Islet of Langerhans (tissue), 1 donor: ENCODE results near the gene NCDN.
"Not testable (repeated sequence)": the region's sequence is repeated elsewhere in the genome, so short reads cannot be mapped to it uniquely, and the experiment has no call there.

Source experiments
- FAIRE-seq: peaks from one replicate; lab custom pipeline; 2011; peaks lifted over from hg19 to GRCh38; lab: Jason Lieb, UNC

Gene NCDN

GRCh38 chr1:35569936-35570335, 12.3 kb downstream of the NCDN start:
- no peak for FAIRE-seq

- FAIRE-seq: no peak
These were observed 13.1 kb downstream of the NCDN start for GRCh38 chr1:35570589-35571137.

GRCh38 chr1:35571263-35571662, 13.7 kb downstream of the NCDN start:
- FAIRE-seq: no peak

- FAIRE-seq: no peak
These were observed 14.7 kb downstream of the NCDN start for GRCh38 chr1:35572296-35572695.

- FAIRE-seq: no peak
These were observed 15.9 kb downstream of the NCDN start, which contains the start of gene TFAP2E for GRCh38 chr1:35573198-35574124. Gene TFAP2E, plus strand, starts transcription at chr1:35573314. Its CDS starts 264 bp downstream, at chr1:35573578.

- no peak for FAIRE-seq
These were observed 16.6 kb downstream of the NCDN start for GRCh38 chr1:35574125-35574654.

- no peak for FAIRE-seq
These were observed 17.2 kb downstream of the NCDN start for GRCh38 chr1:35574655-35575415.

GRCh38 chr1:35575416-35575958, 17.9 kb downstream of the NCDN start:
- no peak for FAIRE-seq

- no peak for FAIRE-seq
These were observed 18.6 kb downstream of the NCDN start for GRCh38 chr1:35576061-35576765.

GRCh38 chr1:35576766-35577070, 19.1 kb downstream of the NCDN start:
- FAIRE-seq: not testable (repeated sequence)

GRCh38 chr1:35577071-35577998, 19.7 kb downstream of the NCDN start:
- FAIRE-seq: no peak

- no peak for FAIRE-seq
These were observed 23.4 kb downstream of the NCDN start for GRCh38 chr1:35580949-35581388.

GRCh38 chr1:35581621-35582020, 24.0 kb downstream of the NCDN start:
- not testable (repeated sequence) for FAIRE-seq

- FAIRE-seq: no peak
These were observed 27.7 kb downstream of the NCDN start for GRCh38 chr1:35585281-35585680.

- FAIRE-seq: not testable (repeated sequence)
These were observed 28.2 kb downstream of the NCDN start for GRCh38 chr1:35585805-35586204.

GRCh38 chr1:35586808-35587207, 29.2 kb downstream of the NCDN start:
- FAIRE-seq: no peak

GRCh38 chr1:35587736-35588135, 30.1 kb downstream of the NCDN start:
- no peak for FAIRE-seq

GRCh38 chr1:35588197-35588910, 30.8 kb downstream of the NCDN start:
- FAIRE-seq: no peak

GRCh38 chr1:35589516-35590427, 32.2 kb downstream of the NCDN start:
- no peak for FAIRE-seq
